ENCODE data around the gene KCNRG.

DNA sequence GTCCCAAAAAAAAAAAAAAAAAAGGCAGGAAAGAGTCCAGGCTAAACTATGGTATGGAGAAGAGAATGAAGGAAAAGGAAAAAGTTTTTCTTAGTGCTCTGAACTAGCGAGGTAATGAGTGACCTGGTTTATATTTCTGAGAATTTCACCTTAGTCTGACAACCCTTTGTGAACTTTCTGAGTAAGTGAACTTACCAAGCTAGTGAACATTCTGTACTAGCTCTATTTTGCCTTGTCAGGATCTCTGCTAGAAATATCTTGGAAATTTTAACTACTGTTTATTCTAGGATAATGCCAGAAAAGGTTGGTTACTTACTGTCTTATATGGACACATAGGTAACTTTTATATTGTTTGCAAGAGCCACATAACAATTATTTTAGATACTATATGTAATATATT lies 14.0 kb upstream of the KCNRG start:
- no peak for TF ChIP-seq POLR2A (IDR thresholded peaks at IDR 0.05)
- TF ChIP-seq, protein P1, sequence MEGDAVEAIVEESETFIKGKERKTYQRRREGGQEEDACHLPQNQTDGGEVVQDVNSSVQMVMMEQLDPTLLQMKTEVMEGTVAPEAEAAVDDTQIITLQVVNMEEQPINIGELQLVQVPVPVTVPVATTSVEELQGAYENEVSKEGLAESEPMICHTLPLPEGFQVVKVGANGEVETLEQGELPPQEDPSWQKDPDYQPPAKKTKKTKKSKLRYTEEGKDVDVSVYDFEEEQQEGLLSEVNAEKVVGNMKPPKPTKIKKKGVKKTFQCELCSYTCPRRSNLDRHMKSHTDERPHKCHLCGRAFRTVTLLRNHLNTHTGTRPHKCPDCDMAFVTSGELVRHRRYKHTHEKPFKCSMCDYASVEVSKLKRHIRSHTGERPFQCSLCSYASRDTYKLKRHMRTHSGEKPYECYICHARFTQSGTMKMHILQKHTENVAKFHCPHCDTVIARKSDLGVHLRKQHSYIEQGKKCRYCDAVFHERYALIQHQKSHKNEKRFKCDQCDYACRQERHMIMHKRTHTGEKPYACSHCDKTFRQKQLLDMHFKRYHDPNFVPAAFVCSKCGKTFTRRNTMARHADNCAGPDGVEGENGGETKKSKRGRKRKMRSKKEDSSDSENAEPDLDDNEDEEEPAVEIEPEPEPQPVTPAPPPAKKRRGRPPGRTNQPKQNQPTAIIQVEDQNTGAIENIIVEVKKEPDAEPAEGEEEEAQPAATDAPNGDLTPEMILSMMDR (IDR thresholded peaks at IDR 0.05) = no peak
